Diencephalon (tissue), 1 donor: ENCODE measurements around the gene USHBP1. TPM values are rescaled to one million over a fixed set of nuclear protein-coding genes. Genes with fewer than 3 reads are reported as not detected.

ENCODE experiments used
- total RNA-seq: library from RNA; depleted of rRNA; stranded (reverse); fragments of >200 nt; gene quantifications from one replicate; pipeline ENCODE4 v1.2.3, GENCODE V29; 2014

The USHBP1 gene, protein sequence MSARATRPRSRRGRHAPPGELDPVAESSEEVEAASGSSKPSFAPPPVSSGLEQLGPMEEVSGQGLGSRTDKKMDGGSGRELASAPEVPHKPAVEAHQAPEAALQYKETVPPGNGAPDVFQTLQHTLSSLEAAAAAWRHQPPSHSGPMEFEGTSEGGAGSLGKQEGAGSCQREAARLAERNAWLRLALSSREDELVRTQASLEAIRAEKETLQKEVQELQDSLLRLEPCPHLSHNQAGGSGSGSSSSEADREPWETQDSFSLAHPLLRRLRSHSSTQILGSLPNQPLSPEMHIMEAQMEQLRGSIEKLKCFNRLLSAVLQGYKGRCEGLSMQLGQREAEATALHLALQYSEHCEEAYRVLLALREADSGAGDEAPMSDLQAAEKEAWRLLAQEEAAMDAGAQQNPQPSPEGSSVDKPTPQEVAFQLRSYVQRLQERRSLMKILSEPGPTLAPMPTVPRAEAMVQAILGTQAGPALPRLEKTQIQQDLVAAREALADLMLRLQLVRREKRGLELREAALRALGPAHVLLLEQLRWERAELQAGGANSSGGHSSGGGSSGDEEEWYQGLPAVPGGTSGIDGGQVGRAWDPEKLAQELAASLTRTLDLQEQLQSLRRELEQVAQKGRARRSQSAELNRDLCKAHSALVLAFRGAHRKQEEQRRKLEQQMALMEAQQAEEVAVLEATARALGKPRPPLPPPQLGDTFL
- total RNA-seq: 1.8 TPM

DNA sequence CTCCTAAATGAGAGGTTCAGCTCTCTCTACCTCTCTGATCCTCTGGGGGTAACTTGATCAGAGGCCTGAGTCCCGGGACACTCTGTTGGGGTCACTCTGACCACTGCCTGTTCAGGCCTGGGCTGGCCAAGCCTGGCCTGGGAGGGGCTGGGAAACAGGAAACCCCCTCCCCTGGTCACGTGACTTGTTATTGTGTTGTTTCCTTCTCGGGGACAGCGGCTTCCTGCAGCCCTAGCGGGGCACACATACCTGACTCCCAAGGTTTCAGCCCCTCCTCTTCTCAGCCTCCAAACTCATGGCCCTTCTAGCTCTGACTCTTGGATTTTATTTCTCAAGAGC, at the start of gene USHBP1:
USHBP1 (minus strand) TSS at position 105 of the 339 bp plus-strand sequence. CDS start 446 bp downstream, outside the sequence.

DNA sequence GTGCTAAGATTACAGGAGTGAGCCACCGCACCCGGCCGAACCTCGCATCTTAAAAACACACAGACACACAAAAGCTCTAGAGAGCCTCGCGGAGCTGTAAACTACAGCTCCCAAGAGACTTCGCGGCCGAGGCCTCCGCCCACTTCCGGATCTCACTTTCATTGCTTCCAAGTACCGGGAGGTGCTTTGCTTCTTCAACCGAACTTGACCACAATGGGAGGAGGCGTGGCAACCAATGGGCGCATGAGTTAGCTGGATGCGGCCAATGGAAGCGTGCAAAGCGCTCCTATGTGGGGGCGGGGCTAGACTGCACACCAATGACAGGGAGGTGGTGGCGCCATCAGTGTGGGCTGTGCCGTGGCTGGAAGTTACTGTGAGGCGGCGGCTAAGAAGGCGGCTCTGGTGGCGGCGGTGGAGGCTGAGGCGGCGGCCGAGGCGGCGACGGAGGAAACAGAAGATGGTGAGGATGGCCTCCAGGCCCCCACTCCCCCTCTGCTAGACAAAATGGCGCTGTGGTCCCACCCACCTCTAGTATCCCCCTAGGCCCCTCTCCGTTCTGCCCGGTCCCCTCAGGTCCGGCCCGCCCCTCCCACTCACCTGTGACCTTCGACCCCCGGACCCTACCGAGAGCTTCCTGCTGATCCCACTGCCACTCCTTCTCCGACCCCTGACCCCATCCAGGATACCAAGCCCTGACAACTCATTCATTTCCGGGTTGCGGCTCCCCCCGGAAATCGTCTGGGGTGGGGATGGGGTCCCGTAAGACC, 44.8 kb upstream of the USHBP1 start, which contains the start of gene DDA1:
DDA1 (plus strand) TSS at position 366 of the 767 bp plus-strand sequence; CDS start at position 458, 92 bp downstream.

DNA sequence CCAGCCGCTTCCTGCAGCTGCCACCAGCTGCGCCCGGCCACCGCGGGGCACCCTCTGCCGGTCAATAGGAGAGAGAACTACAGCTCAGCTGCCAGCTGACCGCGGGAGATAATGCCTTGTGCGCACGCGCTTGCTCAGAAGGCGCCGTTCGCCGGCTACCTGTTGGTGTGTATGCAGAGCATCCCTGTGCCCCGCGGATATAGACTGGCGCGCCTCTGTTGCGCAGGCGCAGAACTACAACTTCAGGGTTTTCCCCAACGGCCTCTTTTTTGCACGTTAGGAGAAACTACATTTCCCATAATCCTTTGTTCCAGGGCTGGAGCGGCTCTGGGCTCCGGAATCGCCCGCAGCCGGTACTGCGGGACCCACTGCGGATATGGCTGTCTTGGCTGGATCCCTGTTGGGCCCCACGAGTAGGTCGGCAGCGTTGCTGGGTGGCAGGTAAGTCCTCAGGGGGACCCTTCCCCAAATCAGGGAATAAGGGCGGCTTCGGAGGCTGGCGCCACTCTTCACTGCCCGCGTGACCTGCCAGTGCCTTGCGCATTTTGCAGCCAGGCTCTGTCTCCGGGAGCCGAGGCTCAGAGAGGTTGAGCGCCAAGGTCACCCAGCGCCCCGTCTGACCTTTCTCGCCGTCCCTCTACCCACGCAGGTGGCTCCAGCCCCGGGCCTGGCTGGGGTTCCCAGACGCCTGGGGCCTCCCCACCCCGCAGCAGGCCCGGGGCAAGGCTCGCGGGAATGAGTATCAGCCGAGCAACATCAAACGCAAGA, 41.2 kb upstream of the USHBP1 start, which contains the start of gene MRPL34:
MRPL34 (plus strand) TSS at position 356 of the 768 bp plus-strand sequence; CDS start at position 377, 21 bp downstream.

DNA sequence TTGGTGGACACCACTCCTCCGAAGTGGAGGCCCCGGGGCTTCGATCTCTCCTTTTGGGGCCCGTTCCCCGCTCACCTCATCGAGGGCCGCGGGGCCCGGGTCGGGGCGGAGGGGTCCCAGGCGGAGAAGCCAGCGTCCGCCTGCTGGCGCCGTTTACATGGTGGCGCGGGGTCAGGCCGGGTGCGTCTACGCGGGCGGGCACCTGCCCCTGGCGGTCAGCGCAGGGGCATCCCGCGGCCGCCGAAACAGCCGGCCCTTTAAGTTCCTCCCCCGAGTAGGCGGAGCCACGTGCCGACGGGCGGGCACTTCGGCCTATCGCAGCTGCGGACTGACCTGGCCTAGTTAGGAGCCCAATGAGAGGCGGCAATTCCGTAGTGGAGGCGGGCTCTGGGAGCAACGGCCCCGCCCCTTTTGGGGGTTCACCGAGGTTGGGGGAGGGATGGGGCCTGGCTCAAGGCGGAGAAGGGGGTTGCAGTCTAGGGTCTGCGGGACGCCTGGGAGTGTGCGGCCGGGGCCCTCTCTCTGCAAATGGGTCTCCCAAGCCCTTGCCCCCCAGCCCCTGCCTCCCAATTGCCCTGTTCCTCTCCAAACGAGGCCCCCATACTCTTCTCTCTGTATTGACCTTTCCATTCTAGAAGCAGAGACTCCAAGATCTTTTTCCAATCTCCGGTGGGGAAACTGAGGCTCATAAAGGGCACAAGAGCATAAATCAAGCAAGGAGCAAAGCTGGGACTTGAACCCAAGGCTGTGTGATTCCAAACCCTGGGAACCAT, 38.8 kb upstream of the USHBP1 start, which contains the start of gene ABHD8:
ABHD8 (minus strand) TSS at position 259 of the 773 bp plus-strand sequence. CDS start 1,809 bp downstream, outside the sequence.

DNA sequence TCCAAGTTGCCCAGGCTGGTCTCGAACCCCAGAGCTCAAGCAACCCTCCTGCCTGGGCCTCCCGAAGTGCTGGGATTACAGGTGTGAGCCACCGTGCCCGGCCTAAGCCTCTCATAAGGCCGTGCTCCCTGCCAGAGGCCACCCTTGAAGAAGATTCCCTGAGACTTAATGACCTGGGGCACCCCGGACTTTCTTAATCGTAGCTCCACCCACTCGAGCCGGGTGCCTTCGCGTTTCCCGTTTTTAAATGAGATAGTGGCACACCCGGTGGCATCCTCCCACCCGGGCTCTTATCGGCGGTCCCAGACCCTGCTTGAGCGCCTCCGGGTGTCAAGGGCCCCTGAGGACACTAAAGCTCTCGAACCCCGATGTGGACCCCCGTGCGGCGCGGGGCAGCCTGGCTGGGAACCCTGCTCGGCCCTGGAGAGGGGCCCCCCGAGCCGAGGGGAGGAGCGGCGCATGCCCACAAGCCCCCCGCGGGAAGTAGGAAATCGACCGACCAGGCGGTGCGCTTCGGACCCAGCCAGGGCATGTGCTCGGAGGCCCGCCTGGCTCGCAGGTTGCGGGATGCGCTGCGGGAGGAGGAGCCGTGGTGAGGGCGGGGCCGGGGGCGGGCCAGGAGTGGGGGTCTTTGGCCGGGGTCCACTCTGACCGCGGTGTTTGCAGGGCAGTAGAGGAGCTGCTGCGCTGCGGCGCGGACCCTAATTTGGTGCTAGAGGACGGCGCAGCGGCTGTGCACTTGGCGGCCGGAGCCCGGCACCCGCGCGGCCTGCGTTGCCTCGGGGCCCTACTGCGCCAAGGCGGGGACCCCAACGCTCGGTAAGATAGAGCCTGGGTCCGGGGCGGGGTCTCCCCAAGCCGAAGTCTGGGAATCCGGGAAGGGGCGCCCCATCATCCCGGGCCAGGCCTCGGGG, 17.1 kb upstream of the USHBP1 start, which contains the start of gene ANKLE1:
ANKLE1 (plus strand) TSS at position 511 of the 914 bp plus-strand sequence; CDS start at position 531, 20 bp downstream.

DNA sequence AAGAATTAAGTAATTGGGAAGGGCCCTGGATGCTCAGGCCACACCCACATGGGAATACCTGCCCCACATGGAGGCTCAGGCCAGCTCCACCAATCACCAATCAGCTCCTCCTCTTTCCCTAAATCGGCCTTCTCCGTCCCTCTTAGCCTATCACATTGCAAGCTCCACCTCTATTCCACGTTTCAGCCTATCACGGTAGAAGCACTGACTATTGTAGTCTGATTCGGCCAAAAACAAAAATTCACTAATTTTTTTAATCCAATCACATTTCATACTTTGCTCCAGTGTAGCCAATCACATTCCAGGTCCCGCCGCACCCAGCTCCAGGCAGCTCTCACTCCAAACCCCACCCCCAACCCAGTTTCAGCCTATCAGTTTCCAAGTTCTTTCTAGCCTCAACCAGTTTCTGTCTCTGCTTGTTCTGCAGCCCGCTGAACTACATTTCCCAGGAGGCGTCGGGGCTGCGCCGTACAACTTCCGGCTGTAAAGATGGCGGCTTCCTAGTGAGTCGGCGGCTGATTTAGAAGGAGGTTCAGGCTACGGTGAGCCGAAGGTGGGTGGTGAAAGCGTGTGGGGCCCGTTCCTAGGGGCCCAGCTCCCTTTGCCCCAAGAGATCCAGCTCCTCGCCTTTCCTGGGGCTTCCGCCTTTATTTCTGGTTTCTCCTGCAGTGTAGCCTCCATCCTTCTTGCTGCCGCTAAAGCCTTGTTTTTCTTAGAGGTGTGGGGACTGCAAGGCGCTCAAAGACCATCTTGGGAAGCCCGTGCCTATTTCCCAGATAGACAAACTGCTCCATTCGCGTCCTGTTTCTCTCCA, 2.6 kb upstream of the USHBP1 start, which contains the start of gene BABAM1:
BABAM1 (plus strand) TSS at position 469 of the 814 bp plus-strand sequence. CDS start 1,364 bp downstream, outside the sequence.

DNA sequence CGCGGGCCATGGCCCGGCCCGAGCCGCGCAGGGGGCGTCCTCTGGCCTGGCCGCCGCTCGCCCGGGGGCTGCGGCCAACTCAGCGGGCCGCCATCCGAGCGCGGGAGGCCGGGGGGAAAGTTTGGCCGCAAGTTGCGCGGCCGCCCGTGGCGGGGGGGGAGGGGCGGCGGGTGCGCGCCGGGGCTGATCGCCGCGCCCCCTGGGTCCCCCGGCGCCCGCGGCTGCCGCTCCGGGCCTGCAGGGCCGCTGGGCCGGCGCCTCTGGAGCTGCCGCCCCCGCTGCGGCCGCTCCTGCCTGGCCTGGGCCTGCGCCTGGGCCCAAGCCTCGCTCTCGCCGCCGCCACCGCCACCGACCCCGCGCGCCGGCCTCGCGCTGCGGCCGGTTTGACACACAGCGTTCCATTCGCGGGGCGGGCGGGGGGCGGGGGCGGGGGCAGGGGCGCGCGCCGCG, 19.0 kb downstream of the USHBP1 start, which contains the start of gene NR2F6:
NR2F6 (minus strand) TSS at position 385 of the 450 bp plus-strand sequence. CDS start 699 bp downstream, outside the sequence.

DNA sequence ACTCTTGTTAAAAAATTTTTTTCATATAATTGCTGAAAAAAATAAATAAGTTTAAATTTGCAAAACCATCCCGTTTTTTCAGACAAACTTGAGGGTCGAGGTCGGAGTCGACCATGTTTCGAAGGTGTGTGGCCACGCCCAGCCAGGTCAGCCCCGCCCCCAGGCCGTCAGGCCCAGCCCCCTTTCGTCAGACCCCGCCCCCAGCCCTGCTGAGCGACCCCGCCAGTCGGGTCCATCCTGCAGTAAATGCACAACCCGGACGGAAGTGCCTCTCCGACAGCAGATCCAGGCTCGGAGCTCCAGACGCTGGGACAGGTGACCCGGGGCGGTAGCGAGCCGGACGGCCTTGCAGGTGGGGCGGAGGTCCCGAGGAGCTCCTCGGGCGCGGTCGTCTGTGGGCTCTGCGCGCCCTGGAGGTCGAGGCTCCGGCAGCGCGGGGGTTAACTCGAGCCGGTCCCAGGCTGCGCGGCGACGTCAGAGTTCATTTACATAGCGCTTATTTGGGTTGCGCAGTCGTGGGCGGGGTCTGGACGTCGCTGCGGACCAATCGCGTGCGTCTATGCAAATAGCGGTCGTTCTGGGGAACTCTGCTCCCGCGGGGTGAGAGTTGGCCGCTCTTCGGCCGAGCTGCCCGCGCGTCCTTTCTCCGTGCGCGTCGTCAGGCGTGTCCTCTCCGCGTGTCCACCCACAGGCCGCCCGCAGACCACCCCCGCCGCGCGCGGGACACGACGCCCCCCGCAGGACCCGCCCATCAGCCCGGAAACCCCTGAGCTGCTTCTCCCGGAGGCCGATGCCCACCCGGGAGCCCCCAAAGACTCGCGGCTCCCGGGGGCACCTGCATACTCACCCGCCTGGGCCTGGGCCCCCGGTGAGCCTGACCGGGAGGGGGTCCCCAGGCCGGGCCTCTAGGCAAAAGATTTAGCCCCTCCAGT, 38.3 kb downstream of the USHBP1 start, which contains the start of gene OCEL1:
OCEL1 (plus strand) TSS at position 225 of the 932 bp plus-strand sequence; CDS start at position 247, 22 bp downstream.

DNA sequence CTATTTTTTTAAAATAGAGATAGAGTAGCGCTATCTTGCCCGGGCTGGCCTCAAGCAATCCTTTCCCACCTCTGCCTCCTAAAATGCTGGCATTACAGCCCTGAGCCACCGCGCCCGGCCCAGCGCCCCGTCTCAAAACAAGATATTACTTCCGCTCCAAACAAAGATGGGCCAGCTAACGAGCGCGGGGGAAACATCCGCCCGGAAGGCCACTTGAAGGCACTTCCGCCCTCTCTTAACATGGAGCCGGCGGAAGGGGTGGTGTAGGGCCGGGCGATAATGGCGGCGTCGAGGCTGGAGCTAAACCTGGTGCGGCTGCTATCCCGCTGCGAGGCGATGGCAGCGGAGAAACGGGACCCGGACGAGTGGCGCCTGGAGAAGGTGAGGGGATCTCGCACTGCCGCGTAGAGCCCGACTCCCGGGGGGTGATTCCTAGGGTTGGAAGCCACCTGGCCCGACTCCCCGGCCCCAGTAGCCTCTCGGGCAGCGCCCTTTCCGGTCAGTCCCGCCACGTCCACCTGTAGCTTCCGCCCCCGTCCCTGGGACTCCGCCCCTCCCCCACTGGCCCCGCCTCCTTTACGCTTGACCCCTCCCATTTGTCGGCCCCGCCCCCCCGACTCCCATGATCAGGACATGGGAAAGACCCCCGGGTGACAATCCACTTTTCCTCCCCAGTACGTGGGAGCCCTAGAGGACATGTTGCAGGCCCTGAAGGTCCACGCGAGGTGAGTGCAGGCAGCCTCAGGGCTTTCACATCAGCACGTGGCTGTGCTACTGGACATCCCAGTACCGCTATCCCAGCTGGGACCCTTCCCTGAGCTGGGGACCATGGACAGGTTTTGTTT, 49.2 kb downstream of the USHBP1 start, which contains the start of gene USE1:
USE1 (plus strand) TSS at position 231 of the 845 bp plus-strand sequence; CDS start at position 280, 49 bp downstream.

Other genes with a start within 250 kb of the USHBP1 start
- 8.5 TPM for gene CPAMD8, start 237.9 kb downstream of the USHBP1 start, total RNA-seq
- 3.2 TPM for gene HAUS8, start 189.3 kb downstream of the USHBP1 start, total RNA-seq
- gene MYO9B, start 189.0 kb downstream of the USHBP1 start, total RNA-seq: 22.1 TPM
- 19.1 TPM for gene USE1, start 49.4 kb downstream of the USHBP1 start, total RNA-seq
- 5.1 TPM for gene OCEL1, start 38.5 kb downstream of the USHBP1 start, total RNA-seq
- 13.6 TPM for gene NR2F6, start 18.8 kb downstream of the USHBP1 start, total RNA-seq
- gene BABAM1, start 2.7 kb upstream of the USHBP1 start, total RNA-seq: 65.3 TPM
- 0.92 TPM for gene ANKLE1, start 17.2 kb upstream of the USHBP1 start, total RNA-seq
- gene ABHD8, start 38.7 kb upstream of the USHBP1 start, total RNA-seq: 23.8 TPM
- gene MRPL34, start 41.1 kb upstream of the USHBP1 start, total RNA-seq: 16.8 TPM
- 10.8 TPM for gene DDA1, start 44.8 kb upstream of the USHBP1 start, total RNA-seq
- 24.9 TPM for gene ANO8, start 70.1 kb upstream of the USHBP1 start, total RNA-seq
- gene GTPBP3, start 72.8 kb upstream of the USHBP1 start, total RNA-seq: 15.0 TPM
- gene PLVAP, start 112.6 kb upstream of the USHBP1 start, total RNA-seq: 1.2 TPM
- not detected for gene CCDC194, start 129.5 kb upstream of the USHBP1 start, total RNA-seq
- 3.2 TPM for gene BST2, start 140.9 kb upstream of the USHBP1 start, total RNA-seq
- 20.8 TPM for gene MVB12A, start 155.3 kb upstream of the USHBP1 start, total RNA-seq
- 1.8 TPM for gene TMEM221, start 183.9 kb upstream of the USHBP1 start, total RNA-seq
- gene NXNL1, start 196.2 kb upstream of the USHBP1 start, total RNA-seq: not detected
- 13.6 TPM for gene SLC27A1, start 205.8 kb upstream of the USHBP1 start, total RNA-seq
- 33.7 TPM for gene PGLS, start 246.9 kb upstream of the USHBP1 start, total RNA-seq